BE2C (cell line): ENCODE results near the gene INPP4B.

ENCODE experiments used
- DNase-seq: peaks from one replicate; pipeline ENCODE4 v3.0.0-alpha.2; 2020
- H3K27me3 ChIP-seq: fragments of 250-450 bp; sonication (Bioruptor Pico); 2 replicates; pipeline ENCODE4 v1.5.1; 2020; ENCODE audit warnings: mild to moderate bottlenecking
- H3K36me3 ChIP-seq: fragments of 250-450 bp; sonication (Bioruptor Pico); 2 replicates; pipeline ENCODE4 v1.5.1; 2020; ENCODE audit warnings: mild to moderate bottlenecking
- H3K4me1 ChIP-seq: fragments of 250-450 bp; sonication (Bioruptor Pico); 2 replicates; pipeline ENCODE4 v1.5.1; 2020
- H3K4me3 ChIP-seq: 2 replicates; pipeline ENCODE4 v1.5.1; 2011; ENCODE audit warnings: low read depth, low read length
- H3K9me3 ChIP-seq: fragments of 250-450 bp; sonication (Bioruptor Pico); 2 replicates; pipeline ENCODE4 v1.5.1; 2020
- TF ChIP-seq, protein P1 (sequence below): IDR thresholded peaks from 2 replicates; pipeline ENCODE4 v1.5.1; 2012; ENCODE audit warnings: mild to moderate bottlenecking, low read depth, low read length

The INPP4B gene

DNA sequence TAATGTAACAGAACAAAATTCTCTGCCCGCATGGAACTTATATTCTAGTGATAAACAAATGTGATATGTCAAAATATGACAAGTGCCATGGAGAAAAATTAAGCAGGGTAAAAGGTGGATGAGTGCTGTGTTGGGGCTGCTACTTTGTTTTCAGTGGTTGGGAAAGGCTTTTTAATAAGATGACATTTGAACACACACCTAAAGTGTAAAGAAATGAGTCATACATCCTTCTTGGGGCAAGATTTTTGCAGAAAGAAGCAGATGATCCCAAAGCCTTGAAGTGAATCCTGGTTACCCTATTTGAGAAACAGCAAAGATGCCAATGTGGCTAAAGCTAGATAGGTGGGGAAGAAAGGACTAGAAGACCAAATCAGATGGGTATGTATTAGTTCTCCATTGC is 564.1 kb downstream of the INPP4B start:
- no peaks in the 10 kb centered on the region for H3K27me3 ChIP-seq
- DNase-seq: no peak

DNA sequence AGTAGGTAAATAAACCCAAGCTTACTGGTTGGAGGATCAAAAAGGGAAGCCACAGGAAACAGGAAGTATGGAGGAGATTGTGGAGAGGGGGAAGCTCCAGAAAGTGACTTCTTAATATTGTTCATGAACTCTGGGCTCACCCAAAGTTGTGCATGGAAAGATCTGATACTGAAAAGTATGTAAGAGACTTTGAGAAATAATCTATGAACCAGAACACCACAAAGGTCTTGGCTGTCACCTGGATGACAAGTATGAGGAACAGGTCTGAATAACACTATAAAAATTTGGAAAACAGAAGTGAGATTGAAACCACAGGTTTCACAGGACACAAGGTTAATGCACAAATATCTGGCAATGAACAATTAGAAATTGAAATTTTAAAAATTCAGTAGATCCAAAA is 567.4 kb downstream of the INPP4B start:
- no peak for DNase-seq
- H3K27me3 ChIP-seq: no peaks in the 10 kb centered on the region
- no peaks in the 10 kb centered on the region for H3K36me3 ChIP-seq
- TF ChIP-seq, protein P1, sequence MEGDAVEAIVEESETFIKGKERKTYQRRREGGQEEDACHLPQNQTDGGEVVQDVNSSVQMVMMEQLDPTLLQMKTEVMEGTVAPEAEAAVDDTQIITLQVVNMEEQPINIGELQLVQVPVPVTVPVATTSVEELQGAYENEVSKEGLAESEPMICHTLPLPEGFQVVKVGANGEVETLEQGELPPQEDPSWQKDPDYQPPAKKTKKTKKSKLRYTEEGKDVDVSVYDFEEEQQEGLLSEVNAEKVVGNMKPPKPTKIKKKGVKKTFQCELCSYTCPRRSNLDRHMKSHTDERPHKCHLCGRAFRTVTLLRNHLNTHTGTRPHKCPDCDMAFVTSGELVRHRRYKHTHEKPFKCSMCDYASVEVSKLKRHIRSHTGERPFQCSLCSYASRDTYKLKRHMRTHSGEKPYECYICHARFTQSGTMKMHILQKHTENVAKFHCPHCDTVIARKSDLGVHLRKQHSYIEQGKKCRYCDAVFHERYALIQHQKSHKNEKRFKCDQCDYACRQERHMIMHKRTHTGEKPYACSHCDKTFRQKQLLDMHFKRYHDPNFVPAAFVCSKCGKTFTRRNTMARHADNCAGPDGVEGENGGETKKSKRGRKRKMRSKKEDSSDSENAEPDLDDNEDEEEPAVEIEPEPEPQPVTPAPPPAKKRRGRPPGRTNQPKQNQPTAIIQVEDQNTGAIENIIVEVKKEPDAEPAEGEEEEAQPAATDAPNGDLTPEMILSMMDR: no peak
- no peak overlapping the region for H3K4me3 ChIP-seq
- H3K9me3 ChIP-seq: no peaks in the 10 kb centered on the region
- no peaks in the 10 kb centered on the region for H3K4me1 ChIP-seq

More for the DNA sequence above, 564.1 kb downstream of the INPP4B start:
- Histone ChIP-seq H3K4me3 (no peak overlapping the region), H3K36me3 (no peaks in the 10 kb centered on the region), H3K9me3 (no peaks in the 10 kb centered on the region), H3K4me1 (no peaks in the 10 kb centered on the region)
- TF ChIP-seq, protein P1: no peak

GRCh38 chr4:142278171-142278570 is 567.9 kb downstream of the INPP4B start:
- TF ChIP-seq, protein P1: no peak
- H3K27me3 ChIP-seq: no peaks in the 10 kb centered on the region
- H3K4me1 ChIP-seq: no peaks in the 10 kb centered on the region
- no peaks in the 10 kb centered on the region for H3K36me3 ChIP-seq
- no peak for DNase-seq
- no peak overlapping the region for H3K4me3 ChIP-seq
- H3K9me3 ChIP-seq: no peaks in the 10 kb centered on the region

DNA sequence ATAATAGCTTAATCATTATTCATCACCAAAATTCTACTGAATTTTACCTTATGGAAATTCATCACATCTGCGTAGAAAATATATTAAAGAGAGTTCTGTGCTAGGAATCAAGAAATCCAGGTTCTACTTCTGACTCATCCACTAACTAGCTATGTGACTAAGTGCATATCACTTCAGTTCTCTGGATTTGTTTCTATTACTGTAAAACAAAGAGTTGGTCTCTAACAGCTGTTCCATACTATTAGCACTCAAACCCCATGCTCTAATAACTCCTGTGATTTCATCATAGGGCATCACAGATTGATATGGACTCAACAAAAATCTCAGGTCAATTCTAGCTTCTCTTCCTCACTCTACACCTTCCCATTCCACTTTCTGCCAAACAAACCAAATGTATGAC is 572.0 kb downstream of the INPP4B start:
- no peaks in the 10 kb centered on the region; the same call in 1 of the 2 replicates for H3K4me1 ChIP-seq
- no peaks in the 10 kb centered on the region for H3K36me3 ChIP-seq
- H3K4me3 ChIP-seq: no peak overlapping the region
- no peak for DNase-seq
- H3K9me3 ChIP-seq: no peaks in the 10 kb centered on the region
- TF ChIP-seq, protein P1: no peak
- H3K27me3 ChIP-seq: no peaks in the 10 kb centered on the region

DNA sequence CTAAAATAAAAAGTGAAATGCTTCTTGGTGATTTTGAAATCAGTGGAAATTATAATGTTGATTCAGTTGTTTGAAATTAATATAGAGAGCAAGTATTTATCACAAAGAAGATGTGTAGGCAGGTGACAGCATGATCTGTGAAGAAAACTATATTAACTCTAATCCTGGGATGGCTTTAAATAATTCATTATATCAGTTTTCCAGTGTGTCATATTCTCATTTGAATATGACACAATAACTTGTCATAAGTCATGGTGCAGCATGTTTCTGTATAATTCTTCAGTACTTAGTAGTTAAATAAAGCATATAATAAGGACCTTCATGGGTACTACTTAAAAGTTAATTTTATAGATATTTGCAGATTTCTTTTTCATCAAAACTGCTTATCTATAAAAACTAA is 573.6 kb downstream of the INPP4B start:
- Histone ChIP-seq H3K9me3 (no peaks in the 10 kb centered on the region), H3K27me3 (no peaks in the 10 kb centered on the region), H3K4me1 (no peaks in the 10 kb centered on the region; the same call in 1 of the 2 replicates), H3K36me3 (no peaks in the 10 kb centered on the region), H3K4me3 (no peak overlapping the region)
- TF ChIP-seq, protein P1: no peak
- DNase-seq: no peak

DNA sequence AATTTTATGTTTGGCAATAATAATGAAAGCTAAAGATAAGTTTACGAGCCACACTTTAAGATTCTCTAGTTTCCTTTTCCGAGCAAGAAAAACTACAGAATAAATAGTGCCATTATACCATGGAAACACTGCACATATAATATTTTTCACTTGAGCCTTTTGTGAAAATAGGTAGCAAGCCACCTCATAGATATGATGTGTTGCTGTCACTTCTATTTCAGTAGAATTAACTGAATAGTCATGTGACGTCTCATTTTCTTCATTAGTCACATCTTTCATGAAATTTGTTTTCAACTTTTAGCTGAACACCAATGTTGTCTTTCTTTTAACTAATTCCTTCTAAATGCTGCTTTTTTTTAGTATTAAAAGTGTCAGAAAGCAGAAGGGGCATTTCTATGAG is 574.3 kb downstream of the INPP4B start:
- H3K4me1 ChIP-seq: no peaks in the 10 kb centered on the region; the same call in 1 of the 2 replicates
- no peak overlapping the region for H3K4me3 ChIP-seq
- no peak for DNase-seq
- H3K9me3 ChIP-seq: no peaks in the 10 kb centered on the region
- TF ChIP-seq, protein P1: no peak
- no peaks in the 10 kb centered on the region for H3K36me3 ChIP-seq
- H3K27me3 ChIP-seq: no peaks in the 10 kb centered on the region
